IPS-18a (cell line): ENCODE data around the gene PGBD5.
"Not testable (repeated sequence)": the region's sequence is repeated elsewhere in the genome, so short reads cannot be mapped to it uniquely, and the experiment has no call there.

ENCODE experiments used
- H3K27ac ChIP-seq: one replicate; pipeline ENCODE4 v1.5.1; 2013; ENCODE audit warnings: low read length
- H3K27me3 ChIP-seq: one replicate; pipeline ENCODE4 v1.6.1; 2013; ENCODE audit warnings: mild to moderate bottlenecking, low read length; ENCODE audit not compliant: control insufficient read depth, insufficient read depth
- H3K36me3 ChIP-seq: one replicate; pipeline ENCODE4 v1.6.1; 2013; ENCODE audit warnings: low read depth, low read length; ENCODE audit not compliant: control insufficient read depth
- H3K4me1 ChIP-seq: one replicate; pipeline ENCODE4 v1.6.1; 2013; ENCODE audit warnings: low read depth, low read length; ENCODE audit not compliant: control insufficient read depth
- H3K4me3 ChIP-seq: one replicate; pipeline ENCODE4 v1.5.1; 2013; ENCODE audit warnings: low read length
- H3K9ac ChIP-seq: one replicate; pipeline ENCODE4 v1.6.1; 2013; ENCODE audit warnings: mild to moderate bottlenecking, low read length, moderate library complexity
- H3K9me3 ChIP-seq: one replicate; pipeline ENCODE4 v1.6.1; 2013; ENCODE audit warnings: low read depth, low read length; ENCODE audit not compliant: control insufficient read depth

PGBD5 gene

GRCh38 chr1:230423951-230424350 is 2.2 kb downstream of the PGBD5 start:
- H3K9me3 ChIP-seq, result no peaks in the 10 kb centered on the region
- peaks cover 30% of the 10 kb centered on the region for H3K27me3 ChIP-seq
- H3K9ac ChIP-seq, result no peak overlapping the region
- peak overlapping the region; percentile 71 for H3K4me3 ChIP-seq
- H3K27ac ChIP-seq, result no peak overlapping the region
- peaks cover 55% of the 10 kb centered on the region for H3K4me1 ChIP-seq
- H3K36me3 ChIP-seq, result no peaks in the 10 kb centered on the region

- Histone ChIP-seq H3K27ac (no peak overlapping the region), H3K4me3 (peak overlapping the region; percentile 33), H3K9ac (no peak overlapping the region), H3K9me3 (no peaks in the 10 kb centered on the region), H3K4me1 (peaks cover 48% of the 10 kb centered on the region), H3K36me3 (no peaks in the 10 kb centered on the region), H3K27me3 (peaks cover 30% of the 10 kb centered on the region)
Observed at GRCh38 chr1:230423261-230423660, 2.9 kb downstream of the PGBD5 start.

- no peak overlapping the region for H3K27ac ChIP-seq
- no peak overlapping the region for H3K9ac ChIP-seq
- peaks cover 48% of the 10 kb centered on the region for H3K4me1 ChIP-seq
- H3K27me3 ChIP-seq, result peaks cover 30% of the 10 kb centered on the region
- no peaks in the 10 kb centered on the region for H3K36me3 ChIP-seq
- no peaks in the 10 kb centered on the region for H3K9me3 ChIP-seq
- H3K4me3 ChIP-seq, result peak overlapping the region; percentile 33
Observed at GRCh38 chr1:230422221-230422981, 3.7 kb downstream of the PGBD5 start.

GRCh38 chr1:230421481-230421880 is 4.7 kb downstream of the PGBD5 start:
- H3K27me3 ChIP-seq, result peaks cover 30% of the 10 kb centered on the region
- H3K9ac ChIP-seq, result no peak overlapping the region
- peaks cover 42% of the 10 kb centered on the region for H3K4me1 ChIP-seq

GRCh38 chr1:230420372-230420771 is 5.8 kb downstream of the PGBD5 start:
- not testable (repeated sequence) for H3K36me3 ChIP-seq, H3K9me3 ChIP-seq, H3K4me3 ChIP-seq, H3K27ac ChIP-seq, H3K9ac ChIP-seq
- peaks cover 29% of the 10 kb centered on the region for H3K27me3 ChIP-seq
- H3K4me1 ChIP-seq, result peaks cover 42% of the 10 kb centered on the region

More at GRCh38 chr1:230421481-230421880, 4.7 kb downstream of the PGBD5 start:
- H3K9me3 ChIP-seq, result no peaks in the 10 kb centered on the region
- no peak overlapping the region for H3K4me3 ChIP-seq
- H3K27ac ChIP-seq, result no peak overlapping the region
- H3K36me3 ChIP-seq, result no peaks in the 10 kb centered on the region

- Histone ChIP-seq H3K27me3 (no peaks in the 10 kb centered on the region), H3K4me1 (peaks cover 9% of the 10 kb centered on the region), H3K9ac (no peak overlapping the region), H3K4me3 (no peak overlapping the region), H3K9me3 (no peaks in the 10 kb centered on the region), H3K27ac (no peak overlapping the region), H3K36me3 (no peaks in the 10 kb centered on the region)
Observed at GRCh38 chr1:230416430-230416829, 9.7 kb downstream of the PGBD5 start.

- Histone ChIP-seq H3K4me3 (no peak overlapping the region), H3K36me3 (no peaks in the 10 kb centered on the region), H3K9ac (no peak overlapping the region), H3K9me3 (no peaks in the 10 kb centered on the region), H3K27me3 (no peaks in the 10 kb centered on the region), H3K27ac (no peak overlapping the region), H3K4me1 (peaks cover 8% of the 10 kb centered on the region)
Observed at GRCh38 chr1:230415405-230416132, 10.6 kb downstream of the PGBD5 start.

GRCh38 chr1:230414694-230415093 is 11.4 kb downstream of the PGBD5 start:
- H3K27ac ChIP-seq, result no peak overlapping the region
- no peaks in the 10 kb centered on the region for H3K27me3 ChIP-seq
- no peak overlapping the region for H3K4me3 ChIP-seq
- H3K9me3 ChIP-seq, result no peaks in the 10 kb centered on the region
- H3K36me3 ChIP-seq, result no peaks in the 10 kb centered on the region
- H3K4me1 ChIP-seq, result peaks cover 8% of the 10 kb centered on the region
- H3K9ac ChIP-seq, result no peak overlapping the region

GRCh38 chr1:230414102-230414501 is 12.0 kb downstream of the PGBD5 start:
- Histone ChIP-seq H3K4me1 (peaks cover 8% of the 10 kb centered on the region), H3K27ac (no peak overlapping the region), H3K9ac (no peak overlapping the region), H3K36me3 (no peaks in the 10 kb centered on the region), H3K4me3 (no peak overlapping the region), H3K27me3 (no peaks in the 10 kb centered on the region), H3K9me3 (no peaks in the 10 kb centered on the region)

- Histone ChIP-seq H3K4me3 (no peak overlapping the region), H3K4me1 (peaks cover 6% of the 10 kb centered on the region), H3K27me3 (no peaks in the 10 kb centered on the region)
Observed at GRCh38 chr1:230413061-230413460, 13.1 kb downstream of the PGBD5 start.

GRCh38 chr1:230408971-230409370 is 17.2 kb downstream of the PGBD5 start:
- H3K27me3 ChIP-seq, result no peaks in the 10 kb centered on the region
- no peaks in the 10 kb centered on the region for H3K4me1 ChIP-seq
- H3K36me3 ChIP-seq, result no peaks in the 10 kb centered on the region
- H3K9me3 ChIP-seq, result no peaks in the 10 kb centered on the region
- no peak overlapping the region for H3K9ac ChIP-seq
- H3K4me3 ChIP-seq, result no peak overlapping the region
- no peak overlapping the region for H3K27ac ChIP-seq

More at GRCh38 chr1:230413061-230413460, 13.1 kb downstream of the PGBD5 start:
- H3K27ac ChIP-seq, result no peak overlapping the region
- H3K9me3 ChIP-seq, result no peaks in the 10 kb centered on the region
- H3K9ac ChIP-seq, result no peak overlapping the region
- no peaks in the 10 kb centered on the region for H3K36me3 ChIP-seq
